ENCODE measurements around the gene ACTR2. TPM values are rescaled to one million over a fixed set of nuclear protein-coding genes. Genes with fewer than 3 reads are reported as not detected.
"Not testable (repeated sequence)": the region's sequence is repeated elsewhere in the genome, so short reads cannot be mapped to it uniquely, and the experiment has no call there.

ACTR2 gene
- total RNA-seq, 4 donors from 2014 or later: 34.4 to 43.9 (median 35.8) TPM

DNA sequence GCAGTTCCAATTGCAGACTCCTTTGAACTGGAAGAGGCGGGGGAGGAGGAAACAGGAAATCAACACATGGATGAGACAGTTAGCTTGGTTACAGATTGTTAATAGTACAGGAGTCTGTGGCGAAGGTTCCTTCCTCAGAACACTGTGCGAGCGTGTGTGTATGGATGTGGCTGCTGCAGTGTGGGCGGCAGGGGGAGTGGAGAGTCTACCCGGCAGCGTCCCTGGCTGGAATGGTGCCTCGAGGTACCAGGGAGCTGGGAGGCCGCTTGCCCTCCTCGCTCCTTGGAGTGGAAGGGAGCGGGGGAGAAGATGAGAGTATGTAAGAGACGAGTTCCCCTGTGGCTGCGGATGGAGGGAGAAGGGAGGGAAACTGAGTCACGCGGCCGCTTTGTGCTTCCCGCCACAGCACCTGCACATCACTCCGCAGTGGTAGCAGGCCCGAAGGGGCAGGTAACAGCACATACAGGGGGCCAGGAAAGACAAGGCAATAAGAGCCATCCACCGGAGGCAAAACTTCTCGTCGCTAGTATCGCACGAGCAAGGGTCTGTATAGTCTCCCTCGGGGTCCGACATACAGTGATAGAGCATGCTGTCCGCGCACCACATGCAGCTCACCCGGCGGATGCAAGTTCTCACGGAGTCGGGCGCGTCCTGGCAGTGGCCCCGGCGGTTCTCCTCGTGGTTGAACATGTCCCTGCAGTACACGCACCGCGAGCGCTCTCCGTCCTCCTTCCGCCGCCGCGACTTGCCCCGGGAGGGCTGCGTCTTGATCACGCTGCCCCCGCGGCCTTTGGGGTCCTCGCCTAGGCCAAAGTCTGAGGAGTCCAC lies 85.7 kb downstream of the ACTR2 start:
- H3K4me3 ChIP-seq: no peak overlapping the region
- no peaks in the 10 kb centered on the region for H3K9me3 ChIP-seq
- in situ Hi-C loops (cut with MboI; ENCODE audit: low sequenced_read_pairs in 4 of 4): no loop called here
- intact Hi-C loops (cut with DNase I; ENCODE audit: low total_unique reads): no loop called here
- no peak for DNase-seq
- H3K27ac ChIP-seq: peak overlapping the region in 3 of 4 donors; percentile 29 to 39 (median 36)
- peaks cover 0 to 48% of the 10 kb centered on the region in 2 donors for H3K36me3 ChIP-seq
- no peak for ATAC-seq
- no peaks in the 10 kb centered on the region for H3K27me3 ChIP-seq
- TF ChIP-seq, protein P1, sequence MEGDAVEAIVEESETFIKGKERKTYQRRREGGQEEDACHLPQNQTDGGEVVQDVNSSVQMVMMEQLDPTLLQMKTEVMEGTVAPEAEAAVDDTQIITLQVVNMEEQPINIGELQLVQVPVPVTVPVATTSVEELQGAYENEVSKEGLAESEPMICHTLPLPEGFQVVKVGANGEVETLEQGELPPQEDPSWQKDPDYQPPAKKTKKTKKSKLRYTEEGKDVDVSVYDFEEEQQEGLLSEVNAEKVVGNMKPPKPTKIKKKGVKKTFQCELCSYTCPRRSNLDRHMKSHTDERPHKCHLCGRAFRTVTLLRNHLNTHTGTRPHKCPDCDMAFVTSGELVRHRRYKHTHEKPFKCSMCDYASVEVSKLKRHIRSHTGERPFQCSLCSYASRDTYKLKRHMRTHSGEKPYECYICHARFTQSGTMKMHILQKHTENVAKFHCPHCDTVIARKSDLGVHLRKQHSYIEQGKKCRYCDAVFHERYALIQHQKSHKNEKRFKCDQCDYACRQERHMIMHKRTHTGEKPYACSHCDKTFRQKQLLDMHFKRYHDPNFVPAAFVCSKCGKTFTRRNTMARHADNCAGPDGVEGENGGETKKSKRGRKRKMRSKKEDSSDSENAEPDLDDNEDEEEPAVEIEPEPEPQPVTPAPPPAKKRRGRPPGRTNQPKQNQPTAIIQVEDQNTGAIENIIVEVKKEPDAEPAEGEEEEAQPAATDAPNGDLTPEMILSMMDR (IDR thresholded peaks at IDR 0.05 in 4 of 5, conservative IDR thresholded peaks at IDR 0.05 in 1 of 5): no peak
- no peak for TF ChIP-seq POLR2A (IDR thresholded peaks at IDR 0.05)
- H3K4me1 ChIP-seq: peaks cover 8 to 10% of the 10 kb centered on the region in 2 donors

DNA sequence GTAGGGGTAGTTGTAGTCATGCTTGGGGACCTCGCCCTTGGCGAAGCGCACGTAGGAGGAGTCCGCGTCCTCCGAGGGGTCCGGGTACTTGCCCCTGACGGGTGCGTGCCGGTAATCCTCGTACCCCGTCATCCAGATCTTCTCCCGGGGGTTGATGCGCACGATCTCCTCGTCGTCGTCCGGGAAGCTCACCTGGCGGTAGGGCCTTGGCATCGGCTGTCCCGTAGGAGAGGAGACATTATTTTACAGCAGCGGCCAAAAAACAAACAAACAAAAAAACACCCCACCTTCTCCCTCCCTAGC lies 86.3 kb downstream of the ACTR2 start:
- in situ Hi-C loops (cut with MboI; ENCODE audit: low sequenced_read_pairs in 4 of 4): no loop called here
- H3K9me3 ChIP-seq: no peaks in the 10 kb centered on the region
- no peak overlapping the region for H3K4me3 ChIP-seq
- peaks cover 8 to 10% of the 10 kb centered on the region in 2 donors for H3K4me1 ChIP-seq
- TF ChIP-seq POLR2A (IDR thresholded peaks at IDR 0.05): no peak
- TF ChIP-seq, protein P1 (IDR thresholded peaks at IDR 0.05 in 4 of 5, conservative IDR thresholded peaks at IDR 0.05 in 1 of 5): no peak
- DNase-seq: no peak
- no peaks in the 10 kb centered on the region for H3K27me3 ChIP-seq
- no peak for ATAC-seq
- intact Hi-C loops (cut with DNase I; ENCODE audit: low total_unique reads): no loop called here
- peak overlapping the region in 1 of 4 donors; percentile 36 for H3K27ac ChIP-seq
- peaks cover 0 to 48% of the 10 kb centered on the region in 2 donors for H3K36me3 ChIP-seq

DNA sequence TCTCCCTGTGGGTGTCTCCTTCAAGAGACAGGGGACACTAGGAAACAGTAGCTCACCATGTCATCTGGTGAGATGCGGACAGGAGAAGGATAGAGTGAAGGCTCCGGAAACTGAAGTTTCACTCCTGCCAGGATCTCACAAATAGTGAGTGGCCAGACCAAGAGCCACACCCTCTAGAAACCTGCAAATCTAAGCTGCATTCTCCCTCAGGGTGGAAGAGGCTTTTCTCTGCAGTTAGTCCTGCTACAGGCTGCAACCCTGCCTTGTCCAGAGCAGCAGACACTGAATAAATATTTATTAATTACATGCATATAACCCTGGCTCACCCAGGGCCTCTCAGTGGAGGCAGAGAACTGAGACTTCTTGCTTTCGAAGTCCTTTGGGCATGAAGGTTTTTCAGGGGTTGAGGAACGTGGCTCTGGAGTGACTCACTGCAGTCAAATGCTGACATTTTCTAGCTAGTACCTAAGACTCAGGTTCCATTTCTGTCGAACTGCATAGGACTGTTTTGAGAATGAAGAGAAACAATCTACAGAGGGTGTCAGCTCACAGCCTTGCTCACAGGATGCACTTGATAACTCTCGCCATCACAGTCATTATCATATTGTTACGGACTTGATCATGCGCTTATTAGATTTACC lies 87.3 kb downstream of the ACTR2 start:
- no peak overlapping the region for H3K27ac ChIP-seq
- ATAC-seq: no peak
- peaks cover 2 to 4% of the 10 kb centered on the region in 2 donors for H3K4me1 ChIP-seq
- peaks cover 0 to 48% of the 10 kb centered on the region in 2 donors for H3K36me3 ChIP-seq
- no peak for DNase-seq
- in situ Hi-C loops (cut with MboI; ENCODE audit: low sequenced_read_pairs in 4 of 4) (no loop called here), intact Hi-C loops (cut with DNase I; ENCODE audit: low total_unique reads) (no loop called here)
- H3K4me3 ChIP-seq: no peak overlapping the region
- H3K27me3 ChIP-seq: no peaks in the 10 kb centered on the region
- no peaks in the 10 kb centered on the region for H3K9me3 ChIP-seq
- TF ChIP-seq, protein P1 (IDR thresholded peaks at IDR 0.05 in 4 of 5, conservative IDR thresholded peaks at IDR 0.05 in 1 of 5): no peak
- no peak for TF ChIP-seq POLR2A (IDR thresholded peaks at IDR 0.05)

DNA sequence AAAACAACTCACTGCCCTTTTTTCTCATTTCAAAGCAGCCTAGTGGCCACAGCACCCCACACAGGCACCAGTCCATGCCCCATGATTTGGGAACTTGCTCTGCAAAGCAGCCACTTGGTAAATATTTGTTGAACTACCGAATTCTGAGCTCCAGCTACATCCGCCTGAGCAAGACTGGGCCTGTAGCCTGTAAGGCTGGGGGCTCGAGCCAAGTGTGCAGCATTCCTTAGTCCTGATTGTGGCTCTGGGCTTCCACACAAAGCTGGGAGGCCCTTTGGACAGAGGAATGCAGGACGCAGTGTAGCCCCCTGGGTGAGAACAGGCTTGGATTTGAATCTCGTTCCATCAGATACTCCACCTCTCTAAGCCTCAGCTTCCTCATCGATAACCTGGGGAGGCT lies 88.4 kb downstream of the ACTR2 start:
- H3K27me3 ChIP-seq: no peaks in the 10 kb centered on the region
- intact Hi-C loops (cut with DNase I; ENCODE audit: low total_unique reads) (no loop called here), in situ Hi-C loops (cut with MboI; ENCODE audit: low sequenced_read_pairs in 4 of 4) (no loop called here)
- no peak overlapping the region for H3K4me3 ChIP-seq
- H3K27ac ChIP-seq: peak overlapping the region in 3 of 4 donors; percentile 7 to 39 (median 29)
- H3K4me1 ChIP-seq: no peaks in the 10 kb centered on the region
- H3K9me3 ChIP-seq: no peaks in the 10 kb centered on the region
- DNase-seq (peak in 1 of 2 donors; percentile 60), ATAC-seq (peak; percentile 26 to 38)
- no peak for TF ChIP-seq POLR2A (IDR thresholded peaks at IDR 0.05)
- TF ChIP-seq, protein P1 (IDR thresholded peaks at IDR 0.05 in 4 of 5, conservative IDR thresholded peaks at IDR 0.05 in 1 of 5): no peak
- H3K36me3 ChIP-seq: peaks cover 0 to 48% of the 10 kb centered on the region in 2 donors

DNA sequence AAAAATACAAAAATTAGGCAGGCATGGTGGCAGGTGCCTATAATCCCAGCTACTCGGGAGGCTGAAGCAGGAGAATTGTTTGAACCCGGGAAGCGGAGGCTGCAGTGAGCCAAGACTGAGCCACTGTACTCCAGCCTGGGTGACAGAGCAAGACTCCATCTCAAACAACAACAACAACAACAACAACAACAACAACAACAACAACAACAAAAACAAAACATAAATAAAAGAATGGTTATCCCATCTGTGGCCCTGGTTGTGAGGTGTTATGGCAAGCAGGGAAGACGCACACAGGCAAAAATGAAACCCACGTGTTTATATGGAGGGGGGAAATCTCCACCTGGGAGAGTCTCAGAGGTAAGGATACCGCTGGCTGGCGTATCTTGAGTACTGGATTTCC lies 89.7 kb downstream of the ACTR2 start:
- H3K4me3 ChIP-seq; H3K4me1 ChIP-seq; DNase-seq; H3K9me3 ChIP-seq; intact Hi-C loops (cut with DNase I; ENCODE audit: low total_unique reads); ATAC-seq; in situ Hi-C loops (cut with MboI; ENCODE audit: low sequenced_read_pairs in 4 of 4); H3K27me3 ChIP-seq; H3K27ac ChIP-seq: not testable (repeated sequence)
- H3K36me3 ChIP-seq: peaks cover 0 to 37% of the 10 kb centered on the region in 2 donors

Measured in gastrocnemius medialis (tissue), 4 donors.